B cell (primary cell): Measurements from ENCODE around the gene NTRK2. TPM values are rescaled to one million over a fixed set of nuclear protein-coding genes. Genes with fewer than 3 reads are reported as not detected.

Source experiments
- ATAC-seq: fragments of 200-7000 bp; cut with Tn5 transposase; one replicate; pipeline ENCODE4 v1.10.0; 2021; ENCODE audit warnings: low read depth, mild to moderate bottlenecking, moderate number of reproducible peaks, moderate library complexity
- CTCF ChIA-PET: fragments of 350-600 bp; sonication (Branson Sonifier 250); formaldehyde crosslinking; loops from one replicate; lab custom pipeline; 2021; ENCODE audit warnings: antibody characterized with exemption, inconsistent platforms; lab: Charles Lee
- POLR2A ChIA-PET: fragments of 350-600 bp; sonication (Branson Sonifier 250); formaldehyde crosslinking; loops from one replicate; lab custom pipeline; 2021; ENCODE audit warnings: antibody characterized with exemption; lab: Charles Lee
- DNase-seq: peaks from one replicate; pipeline ENCODE4 v3.0.0; 2013
- H2AFZ ChIP-seq: 2 replicates; pipeline ENCODE4 v1.6.1; 2012; ENCODE audit warnings: mild to moderate bottlenecking, low read depth, low read length; ENCODE audit not compliant: insufficient read depth, poor library complexity, severe bottlenecking
- H3K27ac ChIP-seq, 2 donors: 1 replicate in 1 of 2; 2 replicates in 1 of 2; pipeline ENCODE4 v1.5.1; 2012 to 2013; ENCODE audit warnings: low read length in 2 of 2, mild to moderate bottlenecking in 2 of 2, moderate library complexity in 1 of 2
- H3K27me3 ChIP-seq, 4 experiments: fragments of 200-600 bp in 1 of 4; sonication (generic) in 1 of 4; replicated peaks in 1 of 4; 1 replicate in 2 of 4; 2 replicates in 2 of 4; pipeline versions ENCODE4 v1.6.1 to v1.7.0; 2013 to 2016; ENCODE audit warnings: low read length in 3 of 4, mild to moderate bottlenecking in 2 of 4, mixed read lengths in 1 of 4, moderate library complexity in 1 of 4; ENCODE audit not compliant: insufficient read depth in 4 of 4, control insufficient read depth in 3 of 4; ENCODE audit errors: control extremely low read depth in 1 of 4
- H3K36me3 ChIP-seq, 2 experiments: replicated peaks in 1 of 2; 1 replicate in 1 of 2; 2 replicates in 1 of 2; pipeline versions ENCODE4 v1.6.1 to v1.7.1; 2013; ENCODE audit warnings: low read length in 1 of 2; ENCODE audit not compliant: insufficient read depth in 2 of 2, control insufficient read depth in 1 of 2; ENCODE audit errors: control extremely low read depth in 1 of 2, extremely low read depth in 1 of 2
- H3K4me1 ChIP-seq, 2 donors: fragments of 200-600 bp in 1 of 2; sonication (generic) in 1 of 2; 1 replicate in 1 of 2; 2 replicates in 1 of 2; pipeline versions ENCODE4 v1.5.1 to v1.6.1; 2013 to 2017; ENCODE audit warnings: low read length in 2 of 2; ENCODE audit not compliant: control insufficient read depth in 2 of 2, insufficient read depth in 2 of 2
- H3K4me2 ChIP-seq: replicated peaks from 2 replicates; pipeline ENCODE3; 2012; ENCODE audit warnings: mild to moderate bottlenecking, low read depth, low read length; ENCODE audit not compliant: poor library complexity, severe bottlenecking
- H3K4me3 ChIP-seq, 5 experiments: fragments of 200-600 bp in 1 of 5; sonication (generic) in 1 of 5; 1 replicate in 3 of 5; 2 replicates in 2 of 5; pipeline versions ENCODE4 v1.5.1 to v1.7.0; 2011 to 2016; ENCODE audit warnings: low read length in 4 of 5, mild to moderate bottlenecking in 4 of 5, low read depth in 2 of 5, control low read depth in 1 of 5, moderate library complexity in 1 of 5; ENCODE audit not compliant: insufficient read depth in 1 of 5; ENCODE audit errors: control extremely low read depth in 1 of 5, extremely low read depth in 1 of 5
- H3K79me2 ChIP-seq: fragments of 200-600 bp; sonication (generic); one replicate; pipeline ENCODE4 v1.6.0; 2016; ENCODE audit warnings: low read length; ENCODE audit not compliant: control insufficient read depth, insufficient read depth
- H3K9ac ChIP-seq: fragments of 200-600 bp; sonication (generic); 2 replicates; pipeline ENCODE4 v1.6.1; 2017; ENCODE audit warnings: mild to moderate bottlenecking, low read length, moderate library complexity
- H3K9me3 ChIP-seq, 3 donors: one replicate each; pipeline versions ENCODE4 v1.6.1 to v1.7.1; 2013; ENCODE audit warnings: low read length in 2 of 3; ENCODE audit not compliant: control insufficient read depth in 2 of 3, insufficient read depth in 1 of 3; ENCODE audit errors: control extremely low read depth in 1 of 3
- H4K20me1 ChIP-seq: 2 replicates; pipeline ENCODE4 v1.6.0; 2012; ENCODE audit warnings: mild to moderate bottlenecking, low read length; ENCODE audit not compliant: insufficient read depth, control insufficient read depth, poor library complexity, severe bottlenecking
- H3K27ac Mint-ChIP-seq: one replicate; pipeline ENCODE4 v1.8.0; 2021; ENCODE audit warnings: mixed read lengths
- H3K27me3 Mint-ChIP-seq: one replicate; pipeline ENCODE4 v1.8.0; 2021; ENCODE audit warnings: mixed read lengths
- H3K4me1 Mint-ChIP-seq: one replicate; pipeline ENCODE4 v1.8.0; 2021; ENCODE audit warnings: mixed read lengths
- H3K4me3 Mint-ChIP-seq: one replicate; pipeline ENCODE4 v1.8.0; 2021; ENCODE audit warnings: mixed read lengths
- H3K9me3 Mint-ChIP-seq: one replicate; pipeline ENCODE4 v1.8.0; 2022; ENCODE audit warnings: mixed read lengths; ENCODE audit not compliant: insufficient read depth
- EZH2 ChIP-seq: IDR thresholded peaks from 2 replicates; pipeline ENCODE4 v1.6.1; 2012; ENCODE audit warnings: borderline replicate concordance, low read depth, mild to moderate bottlenecking, moderate library complexity, low read length; ENCODE audit not compliant: insufficient read depth, poor library complexity, severe bottlenecking
- WGBS: methylation state at CpG from one replicate; pipeline ENCODE4 v1.1.5; 2013; ENCODE audit warnings: missing lambda C conversion rate; ENCODE audit not compliant: insufficient coverage; 5-methylcytosine and 5-hydroxymethylcytosine counted together
- intact Hi-C: fragments of 100-400 bp; cut with micrococcal nuclease; formaldehyde crosslinking; loops from one replicate; pipeline ENCODE4 v1.10.0; 2022
- polyA plus RNA-seq: library from polyadenylated mRNA; depleted of rRNA; stranded (reverse); fragments of >200 nt; gene quantifications from 2 replicates; pipeline ENCODE4 v1.2.3, GENCODE V29; 2012
- total RNA-seq, 2 donors: library from RNA; stranded (reverse); fragments of 120-200 nt in 1 of 2; gene quantifications; 1 replicate in 1 of 2; 2 replicates in 1 of 2; pipeline versions ENCODE4 v1.2.3 to v1.2.4, GENCODE V29; 2013 to 2022
- TF ChIP-seq, protein P1 (sequence below): fragments of 200-600 bp; IDR thresholded peaks from one replicate; pipeline ENCODE4 v1.8.0; 2022; ENCODE audit warnings: antibody characterized with exemption, mild to moderate bottlenecking

NTRK2 gene
- total and polyA plus RNA-seq, 2 donors (not counting 1 experiment from before 2014, with no cell fraction given), result 0.03 to 0.10 TPM

DNA sequence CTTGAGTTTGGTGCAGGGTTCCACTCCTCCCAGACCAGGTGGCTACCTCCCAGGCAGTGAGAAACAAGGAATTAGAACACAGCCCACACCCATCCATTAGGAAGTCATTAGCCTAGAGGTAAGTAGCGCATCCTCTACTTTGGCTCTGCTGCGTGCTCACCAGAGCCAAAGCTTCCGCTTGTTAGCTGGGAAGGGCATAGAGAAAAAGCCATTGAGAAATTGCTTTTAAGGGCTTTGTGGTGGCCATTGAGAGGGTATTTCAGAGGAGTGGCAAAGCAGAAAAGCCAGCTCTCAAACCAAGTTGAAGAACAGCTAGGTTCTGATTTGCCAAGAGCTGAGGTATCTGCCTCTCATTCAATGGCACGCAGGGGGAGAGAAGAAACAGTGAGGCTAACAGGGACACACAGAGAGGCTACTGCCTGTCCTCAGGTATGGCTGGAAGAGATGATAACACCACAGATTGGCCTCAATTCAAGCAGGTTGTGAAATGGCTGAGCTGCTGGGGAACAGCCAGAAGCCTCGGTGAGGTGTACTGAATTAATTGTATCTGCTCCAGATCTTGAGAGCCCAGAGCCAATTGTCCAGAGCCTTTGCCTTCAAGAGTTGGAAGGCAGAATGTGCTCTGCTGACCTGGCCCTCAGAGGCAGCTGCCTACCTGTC, 119.4 kb downstream of the NTRK2 start:
- Histone ChIP-seq H3K4me1 (no peaks in the 10 kb centered on the region), H3K27ac (no peak overlapping the region), H3K4me2 (no peak overlapping the region), H3K79me2 (no peaks in the 10 kb centered on the region), H3K9ac (no peak overlapping the region), H3K4me3 (no peak overlapping the region), H3K27me3 (peaks cover 0 to 2% (median 0%) of the 10 kb centered on the region in 4 experiments), H3K36me3 (no peaks in the 10 kb centered on the region), H3K9me3 (no peaks in the 10 kb centered on the region), H2AFZ (no peak overlapping the region), H4K20me1 (no peaks in the 10 kb centered on the region)
- H3K27ac Mint-ChIP-seq, result no peak overlapping the region
- no peak overlapping the region for H3K4me3 Mint-ChIP-seq
- DNase-seq (no peak), ATAC-seq (no peak)
- no peak for TF ChIP-seq EZH2
- TF ChIP-seq, protein P1, sequence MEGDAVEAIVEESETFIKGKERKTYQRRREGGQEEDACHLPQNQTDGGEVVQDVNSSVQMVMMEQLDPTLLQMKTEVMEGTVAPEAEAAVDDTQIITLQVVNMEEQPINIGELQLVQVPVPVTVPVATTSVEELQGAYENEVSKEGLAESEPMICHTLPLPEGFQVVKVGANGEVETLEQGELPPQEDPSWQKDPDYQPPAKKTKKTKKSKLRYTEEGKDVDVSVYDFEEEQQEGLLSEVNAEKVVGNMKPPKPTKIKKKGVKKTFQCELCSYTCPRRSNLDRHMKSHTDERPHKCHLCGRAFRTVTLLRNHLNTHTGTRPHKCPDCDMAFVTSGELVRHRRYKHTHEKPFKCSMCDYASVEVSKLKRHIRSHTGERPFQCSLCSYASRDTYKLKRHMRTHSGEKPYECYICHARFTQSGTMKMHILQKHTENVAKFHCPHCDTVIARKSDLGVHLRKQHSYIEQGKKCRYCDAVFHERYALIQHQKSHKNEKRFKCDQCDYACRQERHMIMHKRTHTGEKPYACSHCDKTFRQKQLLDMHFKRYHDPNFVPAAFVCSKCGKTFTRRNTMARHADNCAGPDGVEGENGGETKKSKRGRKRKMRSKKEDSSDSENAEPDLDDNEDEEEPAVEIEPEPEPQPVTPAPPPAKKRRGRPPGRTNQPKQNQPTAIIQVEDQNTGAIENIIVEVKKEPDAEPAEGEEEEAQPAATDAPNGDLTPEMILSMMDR, result no peak
- ChIA-PET POLR2A (no interaction called here), CTCF (no interaction called here)
- no peaks in the 10 kb centered on the region for H3K9me3 Mint-ChIP-seq
- no peaks in the 10 kb centered on the region for H3K4me1 Mint-ChIP-seq
- 100% methylated on average over 5 of the region's 5 CpGs for WGBS
- H3K27me3 Mint-ChIP-seq, result peaks cover 5% of the 10 kb centered on the region
- intact Hi-C loops, result no loop called here

DNA sequence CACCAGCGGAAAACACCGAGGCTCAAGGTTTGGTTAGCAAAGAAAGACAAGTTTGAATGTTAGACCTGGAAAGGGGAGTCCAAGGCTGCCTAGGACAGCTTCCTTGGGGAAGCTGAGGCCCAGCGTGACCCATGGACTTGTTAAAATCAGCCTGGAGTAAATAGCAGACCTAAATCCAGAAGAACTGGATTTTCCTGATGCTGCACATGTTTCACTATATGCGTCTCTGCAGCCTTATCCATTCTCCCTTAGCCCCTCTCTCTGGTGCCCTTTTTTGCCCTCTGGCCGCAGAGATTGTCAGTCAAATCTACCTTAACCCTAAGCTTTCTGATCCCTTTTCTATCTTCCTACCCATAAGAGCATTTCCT, 119.9 kb downstream of the NTRK2 start:
- WGBS, result 88% methylated on average over 4 of the region's 5 CpGs
- Histone ChIP-seq H3K27me3 (no peaks in the 10 kb centered on the region), H3K9ac (no peak overlapping the region), H3K79me2 (no peaks in the 10 kb centered on the region), H3K9me3 (no peaks in the 10 kb centered on the region), H3K27ac (no peak overlapping the region), H3K4me2 (no peak overlapping the region), H3K4me1 (no peaks in the 10 kb centered on the region), H4K20me1 (no peaks in the 10 kb centered on the region), H3K36me3 (no peaks in the 10 kb centered on the region), H3K4me3 (no peak overlapping the region), H2AFZ (no peak overlapping the region)
- DNase-seq (no peak), ATAC-seq (no peak)
- Mint-ChIP-seq H3K27ac (no peak overlapping the region), H3K4me3 (no peak overlapping the region), H3K4me1 (no peaks in the 10 kb centered on the region), H3K27me3 (peaks cover 5% of the 10 kb centered on the region), H3K9me3 (no peaks in the 10 kb centered on the region)
- intact Hi-C loops, result no loop called here
- TF ChIP-seq, protein P1, result no peak
- TF ChIP-seq EZH2, result no peak
- ChIA-PET POLR2A (no interaction called here), CTCF (no interaction called here)
